Measurements from ENCODE around the gene SPPL2B.

Gene SPPL2B

DNA sequence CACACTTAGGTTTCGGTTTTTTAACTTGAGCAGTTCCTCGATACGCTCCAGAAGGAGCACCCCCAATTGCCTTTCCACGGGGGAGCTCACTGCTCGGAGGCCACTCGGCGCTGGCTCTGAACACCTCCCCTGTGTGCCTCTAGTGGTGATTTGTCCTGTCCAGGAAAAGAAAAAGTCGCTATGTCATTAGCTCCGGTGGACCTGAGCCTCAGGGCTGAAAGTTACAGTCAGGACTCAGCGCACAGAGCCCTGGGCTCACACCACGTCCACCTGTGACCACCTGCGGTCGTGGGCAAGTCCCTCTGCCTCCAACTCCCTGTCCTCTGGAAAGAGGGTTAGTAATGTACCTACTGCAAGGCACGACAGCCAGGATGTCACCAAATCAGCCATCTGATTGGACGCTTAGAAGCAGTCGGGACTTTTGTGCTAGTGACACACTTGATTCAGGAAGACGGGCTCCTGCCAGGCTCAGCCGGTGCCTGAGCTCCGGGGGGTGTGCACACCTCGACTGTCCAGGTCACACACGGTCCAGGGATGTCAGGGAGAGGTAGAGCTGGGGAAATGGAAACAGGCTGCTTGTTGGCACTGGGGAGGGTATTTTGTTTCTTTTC lies 27.7 kb downstream of the SPPL2B start:
- no peak for DNase-seq

DNA sequence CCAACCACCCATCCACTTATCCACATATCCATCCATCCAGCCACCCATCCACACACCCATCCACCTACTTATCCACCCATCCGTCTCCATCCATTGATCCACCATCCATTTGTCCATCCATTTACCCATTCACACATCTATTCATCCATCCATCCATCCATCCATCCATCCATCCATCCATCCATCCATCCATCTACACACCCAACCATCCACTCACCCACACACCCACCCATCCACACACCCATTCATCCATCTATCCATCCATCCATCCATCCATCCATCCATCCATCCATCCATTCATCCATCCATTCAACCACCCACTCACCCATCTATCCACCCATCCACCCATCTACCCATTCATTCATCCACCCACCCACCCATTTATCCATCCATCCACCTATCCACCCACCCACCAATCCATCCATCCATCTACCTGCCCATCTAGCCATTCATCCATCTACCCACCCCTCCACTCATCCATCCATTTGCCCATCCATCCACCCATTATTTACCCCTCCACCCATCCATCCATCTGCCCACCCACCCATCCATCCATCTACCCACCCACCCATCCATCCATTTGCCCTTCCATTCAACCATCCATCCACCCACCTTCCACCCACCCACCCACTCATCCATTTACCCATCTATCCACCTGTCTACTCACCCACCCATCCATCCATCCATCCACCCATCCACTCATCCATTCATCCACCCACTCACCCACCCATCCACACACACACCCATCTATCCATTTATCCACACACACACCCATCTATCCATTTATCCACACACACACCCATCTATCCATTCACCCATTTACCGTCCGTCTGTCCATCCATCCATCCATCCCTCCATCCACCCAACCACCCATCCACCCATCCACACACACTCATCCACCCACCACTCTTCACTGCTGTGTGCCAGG lies 29.1 kb downstream of the SPPL2B start:
- DNase-seq: no peak

DNA sequence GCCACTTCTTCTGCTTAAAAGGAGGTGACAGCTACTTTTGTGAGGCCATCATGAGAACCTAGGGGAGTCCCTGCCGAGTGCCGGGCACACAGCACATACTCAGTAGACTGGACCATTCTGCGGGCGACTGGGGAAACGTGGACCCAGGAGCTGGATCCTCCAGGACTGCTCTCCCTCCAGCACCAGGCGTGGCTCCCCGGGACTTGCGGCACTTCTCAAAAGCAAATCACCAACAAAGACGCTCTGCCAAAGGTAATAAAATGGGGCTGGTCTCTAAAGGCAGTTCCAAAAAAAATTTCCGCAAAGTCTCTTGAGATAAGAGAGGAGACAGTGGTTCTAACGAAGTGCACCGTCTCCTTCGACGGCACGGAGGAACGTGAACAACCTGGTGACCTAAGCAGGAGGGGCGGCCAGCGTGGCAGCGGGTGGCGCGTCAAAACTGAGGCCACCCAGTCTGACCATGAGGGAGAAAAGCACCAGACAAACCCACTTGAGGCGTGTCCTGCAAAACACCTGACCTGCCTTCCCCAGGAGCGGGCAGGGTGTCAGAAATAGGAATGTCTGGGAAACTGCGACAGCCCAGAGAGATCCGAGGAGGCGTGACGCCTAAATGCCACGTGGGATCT lies 30.2 kb downstream of the SPPL2B start:
- no peak for DNase-seq

DNA sequence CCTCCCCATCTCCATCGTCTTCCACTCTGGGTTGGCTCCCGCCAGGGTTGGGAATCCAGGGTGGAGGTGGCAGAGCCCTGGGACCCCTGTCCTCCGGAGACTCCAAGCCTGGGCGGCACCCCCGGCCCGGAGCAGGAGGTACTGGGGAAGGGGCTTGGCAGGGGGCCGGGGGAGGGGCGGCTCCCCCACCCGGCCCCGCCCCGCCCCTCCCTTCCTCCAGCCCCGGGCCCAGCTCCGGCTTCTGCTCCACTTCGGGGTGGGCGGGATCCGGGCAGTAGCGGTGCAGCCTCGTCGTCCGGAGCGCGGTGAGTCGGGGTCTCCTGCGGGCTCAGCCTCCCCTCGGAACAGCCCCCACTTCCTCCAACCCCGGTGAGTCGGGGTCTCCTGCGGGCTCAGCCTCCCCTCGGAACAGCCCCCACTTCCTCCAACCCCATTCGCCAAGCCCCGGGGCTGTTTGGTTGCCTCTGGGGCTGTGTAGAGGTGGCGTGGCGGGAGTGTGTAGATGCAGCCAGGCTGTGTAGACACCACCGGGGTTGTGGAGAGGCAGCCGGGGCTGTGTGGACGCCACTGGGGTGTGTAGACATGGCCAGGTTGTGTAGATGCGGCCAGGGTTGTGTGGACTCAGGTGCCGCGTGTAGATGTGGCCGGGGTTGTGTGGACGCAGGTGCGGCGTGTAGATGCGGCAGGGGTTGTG lies 31.7 kb downstream of the SPPL2B start, which contains the start of gene TMPRSS9:
TSS of gene TMPRSS9 (plus strand) at position 274 of the 694 bp plus-strand sequence. CDS start 29,521 bp downstream, outside the sequence.
- DNase-seq: no peak

DNA sequence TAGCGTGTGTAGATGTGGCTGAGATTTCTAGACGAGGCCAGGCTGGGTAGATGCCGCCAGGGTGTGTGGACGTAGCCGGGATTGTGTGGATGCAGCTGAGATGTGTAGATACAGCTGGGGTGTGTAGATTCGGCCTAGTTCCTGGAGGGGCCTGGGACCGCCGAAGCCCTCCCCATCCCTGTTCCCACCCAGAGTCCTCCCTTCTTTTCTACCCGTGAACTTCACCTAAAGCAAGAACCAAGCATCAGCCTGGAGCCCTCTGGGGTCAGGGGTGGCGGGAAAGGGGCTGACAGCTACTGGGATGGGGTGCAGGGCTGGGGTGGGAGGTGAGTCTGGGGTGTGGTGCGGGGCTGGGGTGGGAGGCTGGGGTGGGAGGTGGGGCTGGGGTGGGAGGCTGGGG lies 32.3 kb downstream of the SPPL2B start:
- DNase-seq: no peak

DNA sequence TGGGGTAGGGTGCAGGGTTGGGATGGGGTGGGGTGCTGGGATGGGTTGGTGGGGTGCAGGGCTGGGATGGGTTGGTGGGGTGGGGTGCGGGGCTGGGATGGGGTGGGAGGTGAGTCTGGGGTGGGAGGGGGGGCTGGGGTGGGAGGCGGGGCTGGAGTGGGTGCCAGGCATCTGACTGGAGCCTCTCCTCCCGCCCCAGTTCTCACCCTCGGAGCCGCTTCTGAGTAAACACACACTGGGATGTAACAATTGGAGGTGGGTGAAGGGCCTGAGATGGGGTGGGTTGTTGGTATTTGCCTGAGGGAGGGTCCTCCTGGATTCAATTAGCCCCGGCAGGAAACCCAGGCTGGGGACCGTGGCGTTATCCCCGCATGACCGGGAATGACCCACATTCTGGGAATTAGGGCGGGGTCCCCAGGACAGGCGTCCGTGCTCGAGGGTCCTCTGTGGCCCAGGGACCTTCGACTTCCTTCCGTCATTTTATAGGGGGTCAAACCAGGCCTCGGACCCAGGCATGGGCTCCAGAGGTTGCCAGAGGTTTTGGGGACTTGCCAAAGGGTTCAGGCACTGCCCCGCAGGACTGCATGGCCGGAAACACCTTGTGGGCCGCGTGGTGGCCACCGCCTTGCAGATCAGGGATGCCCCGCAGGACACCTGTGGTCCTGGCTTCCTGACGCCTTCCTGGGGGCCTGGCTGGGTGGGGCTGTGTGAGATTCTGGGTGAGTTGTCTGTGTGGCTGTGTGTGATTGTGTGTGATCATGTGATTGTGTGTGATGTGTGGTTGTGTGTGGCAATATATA lies 33.0 kb downstream of the SPPL2B start:
- DNase-seq: no peak

DNA sequence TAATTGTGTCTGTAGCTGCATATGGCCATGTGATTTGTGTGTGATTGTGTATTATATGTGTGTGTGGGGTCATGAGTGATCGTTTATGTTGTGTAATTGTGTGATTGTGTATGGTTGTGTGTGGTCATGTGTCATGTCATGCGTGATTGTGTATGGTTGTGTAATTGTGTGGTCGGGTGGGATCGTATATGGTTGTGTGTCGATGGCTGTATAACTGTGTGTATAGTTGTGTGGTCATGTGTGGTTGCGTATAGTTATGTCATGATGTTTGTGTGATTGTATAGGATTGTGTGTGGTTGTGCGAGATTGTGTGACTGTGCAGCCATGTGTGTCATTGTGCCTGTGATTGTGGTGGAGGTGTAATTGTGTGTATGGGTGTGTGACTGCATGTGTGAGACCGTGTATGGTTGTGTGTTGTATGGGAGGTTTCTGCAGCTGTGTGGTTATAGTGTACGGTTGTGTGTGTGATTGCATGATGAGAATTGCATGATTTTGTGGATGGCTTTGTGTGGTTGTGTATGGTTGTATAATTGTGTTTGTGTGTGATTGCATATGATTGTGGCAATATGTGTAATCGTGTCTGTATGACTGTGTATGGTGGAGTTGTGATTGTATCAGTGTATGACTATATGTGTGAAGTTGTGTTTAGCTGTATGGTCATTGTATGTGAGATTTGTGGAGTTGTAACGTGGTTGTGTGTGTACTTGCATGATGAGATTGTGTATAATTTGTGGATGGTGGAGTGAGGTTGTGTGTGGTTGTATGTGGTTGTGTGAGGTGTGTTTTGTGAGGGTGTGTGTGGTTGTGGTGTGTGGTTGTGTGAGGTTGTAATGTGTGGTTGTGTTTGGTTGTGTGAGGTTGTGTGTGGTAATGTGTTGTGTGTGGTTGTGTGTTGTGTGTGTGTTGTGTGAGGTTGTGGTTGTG lies 33.8 kb downstream of the SPPL2B start:
- DNase-seq: no peak

DNA sequence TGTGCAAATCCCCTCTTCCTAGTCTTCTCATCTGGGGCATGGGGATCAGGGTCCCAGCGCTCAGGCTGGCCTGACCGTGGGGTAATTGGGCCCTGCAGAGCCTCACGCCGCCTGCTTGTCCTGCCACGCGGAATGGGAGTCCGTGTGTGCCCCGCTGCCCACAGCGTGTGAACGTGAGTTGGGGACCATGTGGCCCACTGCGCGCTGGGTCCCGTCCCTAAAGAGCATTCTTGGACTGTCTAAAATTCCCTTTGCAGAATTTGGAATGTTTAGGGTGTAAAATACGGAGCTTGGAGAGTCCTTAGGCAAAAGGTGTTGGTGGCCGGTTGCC lies 34.5 kb downstream of the SPPL2B start:
- no peak for DNase-seq

DNA sequence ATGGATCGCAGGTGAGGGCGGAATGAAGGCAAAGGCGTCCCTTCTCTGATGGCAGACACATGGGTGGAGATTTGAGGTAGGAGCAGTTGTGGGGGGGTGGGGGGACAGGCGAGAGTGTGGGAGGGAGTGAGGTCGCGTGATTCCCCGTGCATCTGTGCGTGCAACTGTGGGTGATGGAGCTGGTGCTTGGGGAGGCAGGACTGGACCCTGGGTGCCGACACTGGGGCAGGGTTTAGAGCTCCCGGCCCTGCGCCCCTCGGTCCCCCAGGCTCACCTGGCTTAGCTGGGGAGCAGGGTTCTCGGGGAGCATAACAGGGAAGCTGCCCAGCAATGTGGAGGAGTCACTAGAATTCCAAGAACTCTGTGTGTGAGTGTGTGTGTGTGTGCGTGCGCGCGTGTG lies 34.9 kb downstream of the SPPL2B start:
- DNase-seq: no peak

DNA sequence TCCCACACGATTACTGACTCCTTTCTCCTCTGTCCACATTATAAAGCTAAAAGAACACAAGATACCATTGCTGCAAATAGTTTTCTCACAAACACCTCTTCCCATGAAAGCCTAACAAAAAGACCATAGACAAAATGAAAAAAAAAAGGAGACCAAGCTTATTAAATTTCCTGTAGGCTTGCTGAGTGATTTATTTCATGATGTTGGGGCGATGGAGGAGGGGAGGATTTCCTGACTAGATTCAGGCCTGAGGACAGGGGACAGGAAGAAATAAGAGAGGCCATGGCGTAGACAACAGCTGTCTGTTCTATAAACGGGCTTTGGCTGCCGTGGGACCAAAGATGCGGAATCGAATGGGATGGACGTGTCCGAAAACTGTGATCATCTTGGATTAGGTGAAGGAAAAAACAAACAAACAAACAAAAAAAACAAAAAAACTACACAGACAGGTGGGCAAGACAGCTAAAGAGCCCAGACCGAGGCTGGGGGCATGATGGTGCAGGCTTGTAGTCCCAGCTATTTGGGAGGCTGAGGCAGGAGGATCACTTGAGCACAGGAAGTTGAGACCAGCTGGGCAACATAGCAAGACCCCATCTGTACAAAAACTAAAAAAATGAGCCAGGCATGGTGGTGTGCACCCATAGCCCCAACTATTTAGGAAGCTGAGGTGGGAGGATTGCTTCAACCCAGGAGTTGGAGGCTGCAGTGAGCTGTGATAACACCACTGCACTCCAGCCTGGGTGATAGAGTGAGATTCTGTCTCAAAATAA lies 36.9 kb downstream of the SPPL2B start:
- no peak for DNase-seq

DNA sequence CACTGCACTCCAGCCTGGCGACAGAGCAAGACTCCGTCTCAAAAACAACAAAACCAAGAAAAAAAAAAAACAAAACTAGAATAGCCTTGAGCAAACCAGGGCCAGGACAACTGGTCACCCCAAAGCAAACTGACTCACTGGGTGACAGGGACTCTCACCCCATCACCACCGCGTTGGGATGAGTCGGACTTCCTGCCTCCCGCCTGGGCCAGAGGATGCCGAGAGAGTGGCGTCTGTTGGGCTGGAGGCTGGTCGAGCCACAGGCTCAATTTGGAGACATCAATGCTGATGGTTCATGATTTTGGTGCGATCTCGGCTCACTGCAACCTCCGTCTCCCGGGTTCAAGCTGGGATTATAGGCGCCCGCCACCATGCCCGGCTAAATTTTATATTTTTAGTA lies 43.2 kb downstream of the SPPL2B start:
- DNase-seq: no peak

DNA sequence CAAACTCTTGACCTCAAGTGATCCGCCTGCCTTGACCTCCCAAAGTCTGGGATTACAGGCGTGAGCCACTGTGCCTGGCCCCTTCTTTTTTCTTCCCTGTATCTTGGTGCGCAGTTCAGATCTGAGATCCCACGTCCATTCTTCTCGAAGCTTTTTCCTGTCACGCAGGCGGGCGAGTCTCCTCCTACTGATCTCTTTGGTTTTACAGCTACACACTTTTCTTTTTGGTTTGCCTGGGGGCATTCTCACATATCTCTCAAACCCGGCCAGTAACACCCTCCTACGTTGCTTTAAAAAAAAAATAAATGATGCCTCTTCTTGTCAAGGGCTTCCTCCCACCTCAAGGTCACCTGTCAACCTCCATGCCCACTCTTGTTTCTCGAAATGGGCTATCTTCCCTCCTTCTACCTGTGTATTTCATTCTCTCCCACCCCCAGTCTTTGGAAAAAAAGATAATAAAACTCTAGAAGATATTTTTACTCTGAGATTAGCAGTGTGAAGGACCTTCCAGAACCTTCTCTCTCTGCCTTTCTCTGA lies 43.7 kb downstream of the SPPL2B start:
- DNase-seq: no peak

DNA sequence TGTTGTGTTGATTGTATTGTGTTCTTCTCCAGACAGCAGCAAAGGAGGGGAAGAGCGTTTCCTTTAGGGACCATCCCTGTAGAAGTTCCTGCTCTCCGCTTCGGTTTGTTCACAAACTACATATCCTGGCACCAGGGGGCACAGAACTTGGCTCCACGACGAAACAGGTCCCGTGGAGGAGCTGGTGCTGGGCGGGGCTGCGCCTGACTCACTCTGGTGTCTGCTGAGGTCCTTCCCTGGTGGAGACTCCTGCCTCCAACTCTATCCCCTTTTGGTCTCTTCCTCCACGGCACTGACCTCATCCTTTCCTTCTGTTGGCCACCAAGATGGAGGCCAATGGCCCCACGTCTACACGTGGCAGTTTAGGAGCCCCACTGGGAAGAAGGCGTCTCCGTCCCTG lies 46.3 kb downstream of the SPPL2B start:
- DNase-seq: no peak

DNA sequence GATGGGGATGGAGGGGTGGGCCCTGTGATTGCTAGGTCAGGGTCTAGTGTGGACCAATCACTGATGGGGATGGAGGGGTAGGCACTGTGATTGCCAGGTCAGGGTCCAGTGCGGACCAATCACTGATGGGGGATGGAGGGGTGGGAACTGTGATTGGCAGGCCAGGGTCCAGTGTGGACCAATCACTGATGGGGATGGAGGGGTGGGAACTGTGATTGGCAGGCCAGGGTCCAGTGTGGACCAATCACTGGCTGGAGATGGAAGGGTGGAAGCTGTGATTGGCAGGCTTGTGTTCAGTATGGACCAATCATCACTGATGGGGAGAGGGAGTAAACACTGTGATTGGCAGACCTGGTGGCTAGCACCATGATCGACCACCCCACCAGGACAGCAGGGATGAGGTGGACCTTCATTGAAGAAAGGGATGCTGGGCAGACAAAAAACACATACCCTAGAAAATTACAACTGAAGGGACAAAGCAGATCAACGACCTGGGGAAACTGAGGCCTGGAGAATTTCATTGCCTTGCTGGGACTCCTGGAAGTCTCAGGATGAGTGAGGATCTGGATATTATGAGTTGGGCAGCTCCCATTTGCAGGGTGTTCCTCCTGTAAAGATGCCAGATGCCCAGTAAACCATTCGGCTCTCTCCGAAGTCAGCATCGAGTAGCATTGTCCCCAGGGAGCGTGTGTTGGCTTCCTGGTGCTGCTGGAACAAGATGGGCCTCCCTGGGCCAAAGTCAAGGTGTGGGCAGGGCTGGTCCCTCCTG lies 47.1 kb downstream of the SPPL2B start:
- DNase-seq: no peak

DNA sequence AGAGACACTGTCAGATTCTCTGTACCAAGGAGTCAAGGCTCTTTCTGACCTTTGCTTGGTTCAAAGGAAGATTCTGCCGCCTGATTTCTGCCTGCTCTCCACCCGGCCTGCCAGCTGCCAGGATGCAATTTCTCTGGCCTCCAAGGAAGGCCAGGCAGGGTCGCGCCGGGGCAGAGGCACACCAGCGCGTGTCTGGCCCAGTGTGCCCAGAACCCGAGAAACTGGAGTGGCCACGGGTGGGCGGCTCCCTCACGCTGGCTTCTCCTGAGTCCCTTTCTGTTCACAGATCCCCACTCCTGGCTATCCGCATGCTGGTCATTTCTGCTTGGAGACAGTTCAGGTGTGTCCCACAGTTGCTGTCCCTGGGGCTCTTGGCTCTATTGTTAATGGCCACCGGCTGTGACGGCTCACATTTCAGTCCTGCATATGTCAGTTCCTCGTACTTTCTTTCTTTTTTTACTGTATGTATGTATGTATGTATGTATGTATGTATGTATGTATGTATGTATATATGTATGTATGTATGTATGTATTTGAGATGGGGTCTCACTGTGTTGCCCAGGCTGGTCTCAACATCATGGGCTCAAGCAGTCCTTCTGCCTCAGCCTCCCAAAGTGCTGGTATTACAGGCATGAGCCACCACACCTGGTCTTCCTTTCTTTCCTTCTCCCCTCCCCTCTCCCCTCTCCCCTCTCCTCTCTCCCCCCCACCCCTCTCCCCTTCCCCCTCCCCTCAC lies 48.5 kb downstream of the SPPL2B start:
- DNase-seq: no peak

DNA sequence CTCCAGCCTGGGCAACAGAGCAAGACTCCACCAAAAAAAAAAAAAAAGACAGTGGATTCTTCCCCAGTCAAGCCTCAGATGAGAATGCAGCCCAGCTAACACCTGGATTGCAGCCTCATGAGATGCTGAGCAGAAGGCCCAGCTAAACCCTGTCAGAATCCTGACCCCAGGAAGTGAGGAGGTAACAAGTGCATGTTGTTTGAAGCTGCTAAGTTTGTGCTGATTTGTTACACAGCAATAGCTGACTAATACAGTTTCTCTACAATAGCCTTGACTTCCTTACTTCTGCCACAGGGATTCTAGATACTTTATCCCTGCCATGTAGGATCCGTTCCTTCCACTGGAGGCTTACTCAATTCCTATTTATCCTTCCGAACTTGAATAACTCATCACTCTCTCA lies 52.1 kb downstream of the SPPL2B start:
- no peak for DNase-seq

DNA sequence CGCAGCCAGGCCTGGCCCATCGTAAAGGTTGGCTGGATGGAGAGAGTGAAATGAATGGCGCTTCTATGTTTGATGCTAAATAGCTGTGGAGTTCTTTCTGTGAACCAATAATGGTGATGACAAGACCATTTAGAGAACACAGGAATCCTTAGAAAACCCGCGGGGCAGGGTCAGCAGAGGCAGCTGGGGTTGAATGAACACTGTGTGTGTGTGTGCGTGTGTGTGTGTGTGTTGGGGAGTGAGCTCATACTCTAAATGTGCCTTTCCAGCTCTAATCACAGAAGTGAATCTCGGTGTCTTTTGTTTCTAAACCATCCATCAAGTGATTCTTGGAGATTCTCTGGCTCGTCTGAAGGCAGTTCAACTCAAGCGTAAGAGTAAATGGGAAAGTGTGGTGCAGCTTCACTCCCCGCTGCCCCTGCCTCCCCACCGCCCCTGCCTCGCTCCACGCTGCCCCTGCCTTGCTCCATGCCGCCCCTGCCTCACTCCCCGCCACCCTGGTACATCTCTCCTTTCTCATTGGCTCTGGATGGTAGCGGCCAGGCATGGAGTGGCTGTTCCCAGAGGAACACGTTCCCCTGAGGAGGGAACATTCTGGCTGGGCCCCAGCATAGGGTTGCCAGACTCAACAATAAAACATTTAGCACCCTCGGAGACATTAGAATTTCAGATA lies 52.8 kb downstream of the SPPL2B start:
- no peak for DNase-seq

DNA sequence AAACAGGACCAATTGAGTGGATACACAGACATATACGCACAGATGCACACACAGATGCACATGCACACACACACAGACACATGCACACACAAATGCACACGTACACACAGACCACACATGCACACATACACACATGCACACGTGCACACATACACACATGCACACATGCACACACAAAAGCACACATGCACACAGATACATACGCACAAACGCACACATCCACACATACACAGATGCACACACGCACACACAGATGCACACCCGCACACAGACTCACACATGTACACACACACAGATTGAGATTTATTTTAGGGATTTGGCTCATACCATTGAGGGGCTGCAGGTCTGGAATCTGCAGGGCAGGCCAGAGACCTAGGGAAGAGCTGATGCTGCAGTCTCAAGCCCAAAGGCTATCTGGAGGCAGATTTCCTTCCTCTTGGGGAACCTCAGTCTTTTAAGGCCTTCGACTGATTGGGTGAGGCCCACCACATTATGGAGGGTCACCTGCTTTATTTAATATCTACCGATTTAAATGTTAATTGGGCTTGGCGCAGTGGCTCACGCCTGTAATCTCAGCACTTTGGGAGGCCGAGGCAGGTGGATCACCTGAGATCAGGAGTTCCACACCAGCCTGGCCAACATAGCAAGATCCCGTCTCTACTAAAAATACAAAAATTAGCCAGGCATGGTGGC lies 54.2 kb downstream of the SPPL2B start:
- DNase-seq: no peak

All from activated CD4-positive, alpha-beta T cell treated with anti-CD3 and anti-CD28 coated beads, Interleukin-2, amount 50 U/mL, for 1 hour (primary cell).